DND-41 (cell line): ENCODE measurements around the gene CDH2.
A peak's percentile ranks its signal among the peaks of the same experiment; 100 is the strongest.
"Not testable (repeated sequence)": the region's sequence is repeated elsewhere in the genome, so short reads cannot be mapped to it uniquely, and the experiment has no call there.

ENCODE experiments used
- ATAC-seq: fragments of 200-7000 bp; cut with Tn5 transposase; 3 replicates; pipeline ENCODE4 v1.9.1; 2021; ENCODE audit warnings: low read depth; ENCODE audit not compliant: insufficient read depth
- DNase-seq: peaks from one replicate; pipeline ENCODE4 v3.0.0-alpha.2; 2020
- H2AFZ ChIP-seq: 2 replicates; pipeline ENCODE4 v1.6.0; 2012; ENCODE audit warnings: low read depth, low read length
- H3K27ac ChIP-seq: 2 replicates; pipeline ENCODE4 v1.5.1; 2012; ENCODE audit warnings: low read length, inconsistent platforms
- H3K27me3 ChIP-seq: fragments of 200-600 bp; sonication (generic); 2 replicates; pipeline ENCODE4 v1.6.0; 2012; ENCODE audit warnings: low read length, mild to moderate bottlenecking, inconsistent platforms; ENCODE audit not compliant: insufficient read depth, poor library complexity
- H3K36me3 ChIP-seq: 2 replicates; pipeline ENCODE4 v1.5.1; 2012; ENCODE audit warnings: low read length, inconsistent platforms; ENCODE audit not compliant: insufficient read depth
- H3K4me1 ChIP-seq: 2 replicates; pipeline ENCODE4 v1.5.1; 2012; ENCODE audit warnings: mild to moderate bottlenecking, low read length; ENCODE audit not compliant: insufficient read depth
- H3K4me2 ChIP-seq: 2 replicates; pipeline ENCODE4 v1.6.0; 2012; ENCODE audit warnings: mild to moderate bottlenecking, moderate library complexity, low read length, inconsistent platforms; ENCODE audit not compliant: insufficient read depth
- H3K4me3 ChIP-seq, 2 experiments: fragments of 200-600 bp in 1 of 2; shearing (Covaris generic) in 1 of 2; 2 replicates each; pipeline ENCODE4 v1.5.1; 2012 to 2016; ENCODE audit warnings: inconsistent platforms in 2 of 2, low read length in 2 of 2, mild to moderate bottlenecking in 2 of 2, low read depth in 1 of 2, moderate library complexity in 1 of 2
- H3K79me2 ChIP-seq: 2 replicates; pipeline ENCODE4 v1.6.0; 2012; ENCODE audit warnings: low read length, inconsistent platforms; ENCODE audit not compliant: insufficient read depth
- H3K9ac ChIP-seq: 2 replicates; pipeline ENCODE4 v1.6.0; 2012; ENCODE audit warnings: low read depth, mild to moderate bottlenecking, inconsistent platforms, low read length, moderate library complexity
- H3K9me3 ChIP-seq: 2 replicates; pipeline ENCODE4 v1.5.1; 2012; ENCODE audit warnings: low read length, moderate library complexity, mild to moderate bottlenecking, inconsistent platforms; ENCODE audit not compliant: insufficient read depth, severe bottlenecking
- H4K20me1 ChIP-seq: 2 replicates; pipeline ENCODE4 v1.6.0; 2012; ENCODE audit warnings: low read length; ENCODE audit not compliant: insufficient read depth
- EZH2 ChIP-seq: IDR thresholded peaks from 3 replicates; pipeline ENCODE4 v1.6.1; 2012; ENCODE audit warnings: borderline replicate concordance, low read depth, mild to moderate bottlenecking, moderate library complexity, low read length, inconsistent platforms; ENCODE audit not compliant: severe bottlenecking
- TF ChIP-seq, protein P1 (sequence below): IDR thresholded peaks from 2 replicates; pipeline ENCODE4 v1.5.1; 2012; ENCODE audit warnings: borderline replicate concordance, low read length, moderate library complexity, mild to moderate bottlenecking; ENCODE audit not compliant: poor library complexity, severe bottlenecking; ENCODE audit errors: extremely low read depth

CDH2 gene

GRCh38 chr18:27921392-27921791 is 255.5 kb downstream of the CDH2 start:
- Histone ChIP-seq H3K4me3 (no peak overlapping the region), H3K36me3 (no peaks in the 10 kb centered on the region), H3K27ac (no peak overlapping the region), H4K20me1 (no peaks in the 10 kb centered on the region), H2AFZ (peak overlapping the region; percentile 43; the same call in 1 of the 2 replicates), H3K79me2 (no peaks in the 10 kb centered on the region), H3K4me2 (no peak overlapping the region), H3K27me3 (no peaks in the 10 kb centered on the region), H3K9me3 (no peaks in the 10 kb centered on the region), H3K4me1 (no peaks in the 10 kb centered on the region), H3K9ac (no peak overlapping the region)
- TF ChIP-seq, protein P1, sequence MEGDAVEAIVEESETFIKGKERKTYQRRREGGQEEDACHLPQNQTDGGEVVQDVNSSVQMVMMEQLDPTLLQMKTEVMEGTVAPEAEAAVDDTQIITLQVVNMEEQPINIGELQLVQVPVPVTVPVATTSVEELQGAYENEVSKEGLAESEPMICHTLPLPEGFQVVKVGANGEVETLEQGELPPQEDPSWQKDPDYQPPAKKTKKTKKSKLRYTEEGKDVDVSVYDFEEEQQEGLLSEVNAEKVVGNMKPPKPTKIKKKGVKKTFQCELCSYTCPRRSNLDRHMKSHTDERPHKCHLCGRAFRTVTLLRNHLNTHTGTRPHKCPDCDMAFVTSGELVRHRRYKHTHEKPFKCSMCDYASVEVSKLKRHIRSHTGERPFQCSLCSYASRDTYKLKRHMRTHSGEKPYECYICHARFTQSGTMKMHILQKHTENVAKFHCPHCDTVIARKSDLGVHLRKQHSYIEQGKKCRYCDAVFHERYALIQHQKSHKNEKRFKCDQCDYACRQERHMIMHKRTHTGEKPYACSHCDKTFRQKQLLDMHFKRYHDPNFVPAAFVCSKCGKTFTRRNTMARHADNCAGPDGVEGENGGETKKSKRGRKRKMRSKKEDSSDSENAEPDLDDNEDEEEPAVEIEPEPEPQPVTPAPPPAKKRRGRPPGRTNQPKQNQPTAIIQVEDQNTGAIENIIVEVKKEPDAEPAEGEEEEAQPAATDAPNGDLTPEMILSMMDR: no peak
- no peak for TF ChIP-seq EZH2
- DNase-seq (no peak), ATAC-seq (no peak)

GRCh38 chr18:27920836-27921235 is 256.1 kb downstream of the CDH2 start:
- DNase-seq: no peak
- no peak for ATAC-seq
- H2AFZ ChIP-seq: peak overlapping the region; percentile 43; the same call in 1 of the 2 replicates

GRCh38 chr18:27906189-27906588 is 270.7 kb downstream of the CDH2 start:
- not testable (repeated sequence) for H4K20me1 ChIP-seq, H3K4me1 ChIP-seq, H3K4me3 ChIP-seq, H3K27ac ChIP-seq, H3K9ac ChIP-seq, ATAC-seq, H3K27me3 ChIP-seq, H3K36me3 ChIP-seq, H3K79me2 ChIP-seq, H3K4me2 ChIP-seq, H2AFZ ChIP-seq, DNase-seq
- peaks cover 22% of the 10 kb centered on the region for H3K9me3 ChIP-seq

More at GRCh38 chr18:27920836-27921235, 256.1 kb downstream of the CDH2 start:
- H3K4me1 ChIP-seq: no peaks in the 10 kb centered on the region
- no peaks in the 10 kb centered on the region for H3K79me2 ChIP-seq
- H3K4me3 ChIP-seq: no peak overlapping the region
- H3K27me3 ChIP-seq: no peaks in the 10 kb centered on the region
- no peak overlapping the region for H3K27ac ChIP-seq
- no peaks in the 10 kb centered on the region for H3K36me3 ChIP-seq
- no peaks in the 10 kb centered on the region for H3K9me3 ChIP-seq
- TF ChIP-seq, protein P1: no peak
- TF ChIP-seq EZH2: no peak
- H3K4me2 ChIP-seq: no peak overlapping the region
- no peaks in the 10 kb centered on the region for H4K20me1 ChIP-seq
- no peak overlapping the region for H3K9ac ChIP-seq

- DNase-seq (no peak), ATAC-seq (no peak)
- Histone ChIP-seq H4K20me1 (no peaks in the 10 kb centered on the region), H3K36me3 (no peaks in the 10 kb centered on the region), H3K79me2 (no peaks in the 10 kb centered on the region), H3K4me2 (no peak overlapping the region), H3K27me3 (no peaks in the 10 kb centered on the region), H3K4me3 (no peak overlapping the region), H3K4me1 (no peaks in the 10 kb centered on the region), H3K9me3 (peaks cover 16% of the 10 kb centered on the region), H3K27ac (no peak overlapping the region), H2AFZ (no peak overlapping the region), H3K9ac (no peak overlapping the region)
- TF ChIP-seq, protein P1: no peak
- no peak for TF ChIP-seq EZH2
These were observed 273.0 kb downstream of the CDH2 start for GRCh38 chr18:27903906-27904305.
